ENCODE results near the gene ERCC2.

GRCh38 chr19:45391346-45391745 lies 21.0 kb upstream of the ERCC2 start:
- TF ChIP-seq CTCF (IDR thresholded peaks at IDR 0.05) (no peak), POLR2A (IDR thresholded peaks at IDR 0.05) (no peak)

Measured in testis (tissue), 2 donors.